KOPT-K1 (cell line): ENCODE measurements around the gene NHSL1.

Experiments
- H3K27ac ChIP-seq: fragments of 200-600 bp; sonication (generic); 2 replicates; pipeline ENCODE4 v1.5.1; 2016; ENCODE audit warnings: antibody characterized with exemption, mild to moderate bottlenecking, low read depth, low read length; ENCODE audit not compliant: poor library complexity, severe bottlenecking
- H3K36me3 ChIP-seq: fragments of 200-600 bp; sonication (generic); 2 replicates; pipeline ENCODE4 v1.5.1; 2017; ENCODE audit warnings: antibody characterized with exemption, mild to moderate bottlenecking, low read length, moderate library complexity; ENCODE audit not compliant: insufficient read depth
- H3K9me3 ChIP-seq: fragments of 200-600 bp; sonication (generic); 2 replicates; pipeline ENCODE4 v1.5.1; 2017; ENCODE audit warnings: antibody characterized with exemption, low read length, mild to moderate bottlenecking; ENCODE audit not compliant: insufficient read depth, poor library complexity, severe bottlenecking

NHSL1 gene

DNA sequence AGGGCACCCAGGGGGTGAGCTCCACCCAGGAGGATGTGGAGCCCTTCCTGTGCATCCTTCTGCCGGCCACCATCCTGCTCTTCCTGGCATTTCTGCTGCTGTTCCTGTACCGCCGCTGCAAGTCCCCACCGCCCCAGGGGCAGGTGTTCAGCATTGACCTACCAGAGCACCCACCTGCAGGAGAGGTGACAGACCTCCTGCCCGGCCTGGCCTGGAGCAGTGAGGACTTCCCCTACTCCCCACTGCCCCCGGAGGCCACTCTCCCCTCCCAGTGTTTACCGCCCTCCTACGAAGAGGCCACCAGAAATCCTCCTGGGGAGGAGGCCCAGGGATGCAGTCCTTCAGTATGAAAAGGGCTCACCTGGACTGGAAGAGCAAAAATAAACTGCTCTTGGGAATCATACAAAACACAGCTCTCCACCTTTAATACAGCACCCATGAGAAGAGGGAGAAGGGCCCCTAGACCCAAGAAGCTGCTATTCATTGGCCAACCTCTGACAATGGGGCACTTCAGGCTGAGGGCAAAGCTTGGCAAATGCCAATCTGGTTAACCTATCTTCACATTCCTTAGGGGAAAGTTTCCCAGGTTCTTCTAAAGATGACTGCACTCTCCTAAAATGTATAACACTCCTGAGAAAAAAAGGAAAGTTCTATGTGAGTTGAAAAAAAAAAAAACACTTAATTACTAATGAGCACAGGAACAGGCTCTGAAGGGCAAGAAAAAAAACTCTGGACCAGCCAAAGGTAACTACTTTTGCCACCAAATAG lies 116.6 kb downstream of the NHSL1 start:
- H3K36me3 ChIP-seq: no peaks in the 10 kb centered on the region
- H3K9me3 ChIP-seq: no peaks in the 10 kb centered on the region
- H3K27ac ChIP-seq: no peak overlapping the region

GRCh38 chr6:138378463-138378862 lies 120.8 kb downstream of the NHSL1 start:
- Histone ChIP-seq H3K27ac (no peak overlapping the region), H3K36me3 (no peaks in the 10 kb centered on the region), H3K9me3 (no peaks in the 10 kb centered on the region)

DNA sequence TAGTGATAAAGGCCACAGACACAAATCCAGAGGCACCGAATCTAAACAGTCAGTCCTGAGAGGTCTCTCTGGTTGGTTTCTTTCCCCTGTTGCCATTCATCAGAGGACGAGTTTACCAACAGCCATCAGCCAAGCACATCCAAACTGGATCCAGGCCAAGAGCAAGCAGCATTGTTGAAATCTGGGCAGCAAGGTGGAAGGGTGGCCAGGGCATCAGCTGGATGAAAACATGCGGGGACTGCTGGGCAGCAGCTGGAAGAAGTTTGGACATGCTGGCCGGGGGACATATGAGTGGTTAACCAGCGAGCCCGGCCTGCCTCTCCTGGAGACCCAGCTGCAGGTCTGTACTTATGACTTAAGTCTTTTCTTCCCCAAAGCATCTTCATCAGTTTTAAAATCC lies 121.5 kb downstream of the NHSL1 start, which contains the start of gene SMIM28:
SMIM28 (plus strand) TSS at position 62 of the 400 bp plus-strand sequence; CDS start at position 230, 168 bp downstream.
- no peak within 1 kb of the TSS for H3K27ac ChIP-seq
- H3K36me3 ChIP-seq: no peaks in the 10 kb centered on the region
- no peaks in the 10 kb centered on the region for H3K9me3 ChIP-seq

DNA sequence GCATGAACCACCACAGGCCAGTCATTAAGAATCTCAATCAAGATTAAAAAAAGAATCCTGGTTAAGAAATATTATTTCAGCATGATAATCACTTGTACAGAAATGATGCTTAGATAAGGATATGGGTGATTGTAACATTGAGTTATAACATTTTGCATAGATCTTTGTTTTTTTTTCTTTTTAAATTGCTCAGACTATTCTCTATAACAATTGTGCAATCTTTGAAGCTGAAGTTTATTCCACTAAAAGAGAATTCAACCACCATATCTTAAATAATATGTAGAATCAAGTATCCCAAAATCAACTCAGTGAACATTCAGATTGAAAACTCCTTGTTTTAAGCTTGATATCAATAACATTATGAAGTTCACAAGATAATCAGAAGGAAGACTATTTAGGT lies 122.3 kb downstream of the NHSL1 start:
- no peaks in the 10 kb centered on the region for H3K36me3 ChIP-seq
- H3K27ac ChIP-seq: no peak overlapping the region
- no peaks in the 10 kb centered on the region for H3K9me3 ChIP-seq

GRCh38 chr6:138374815-138375214 lies 124.5 kb downstream of the NHSL1 start:
- no peaks in the 10 kb centered on the region for H3K36me3 ChIP-seq
- H3K27ac ChIP-seq: no peak overlapping the region
- H3K9me3 ChIP-seq: no peaks in the 10 kb centered on the region

GRCh38 chr6:138374230-138374629 lies 125.1 kb downstream of the NHSL1 start:
- no peaks in the 10 kb centered on the region for H3K9me3 ChIP-seq
- H3K36me3 ChIP-seq: no peaks in the 10 kb centered on the region
- H3K27ac ChIP-seq: no peak overlapping the region

DNA sequence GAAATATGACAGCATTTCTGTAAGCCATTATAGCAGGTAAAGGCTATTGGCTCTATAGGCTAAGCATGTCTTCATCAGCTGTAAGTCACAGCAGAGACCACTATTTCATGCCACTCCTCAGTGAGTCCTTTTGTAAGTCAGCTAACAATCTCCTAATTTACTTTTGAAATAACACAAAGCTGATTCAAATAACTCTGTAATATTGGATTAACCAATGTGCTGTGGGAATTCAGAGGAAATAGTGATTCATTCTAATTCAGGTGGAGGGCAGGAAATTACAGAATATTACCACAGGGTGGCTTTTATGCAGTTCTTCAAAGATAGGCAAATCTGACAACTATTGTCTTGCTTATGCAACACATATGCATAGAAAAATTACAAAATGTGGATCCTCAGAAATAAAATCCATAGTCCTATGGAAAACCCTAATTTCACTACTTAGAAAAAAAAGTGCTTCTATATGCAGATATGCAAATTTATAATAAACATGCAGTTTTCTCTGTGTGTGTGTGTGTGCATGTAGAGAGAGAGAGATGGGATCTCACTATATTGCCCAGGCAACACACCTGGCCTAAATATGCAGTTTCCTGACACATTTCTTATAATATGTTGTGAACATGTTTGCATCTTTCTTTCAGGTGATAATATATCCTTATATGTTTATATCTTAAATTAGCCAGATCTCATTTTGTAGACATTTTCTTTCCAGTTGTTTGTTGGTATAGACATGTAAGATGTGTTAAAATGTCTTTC lies 126.4 kb downstream of the NHSL1 start:
- H3K36me3 ChIP-seq: no peaks in the 10 kb centered on the region
- H3K27ac ChIP-seq: no peak overlapping the region
- no peaks in the 10 kb centered on the region for H3K9me3 ChIP-seq
